Erythroblast (primary cell): ENCODE data around the gene SWT1.
"Not testable (repeated sequence)": the region's sequence is repeated elsewhere in the genome, so short reads cannot be mapped to it uniquely, and the experiment has no call there.

ENCODE experiments used
- GATA1 ChIP-seq: IDR thresholded peaks from 2 replicates; pipeline ENCODE4 v1.6.1; 2011; ENCODE audit warnings: low read depth, mild to moderate bottlenecking, control low read depth, low read length, moderate library complexity
- POLR2A ChIP-seq: IDR thresholded peaks from 2 replicates; pipeline ENCODE4 v1.6.1; 2011; ENCODE audit warnings: mild to moderate bottlenecking, low read length

DNA sequence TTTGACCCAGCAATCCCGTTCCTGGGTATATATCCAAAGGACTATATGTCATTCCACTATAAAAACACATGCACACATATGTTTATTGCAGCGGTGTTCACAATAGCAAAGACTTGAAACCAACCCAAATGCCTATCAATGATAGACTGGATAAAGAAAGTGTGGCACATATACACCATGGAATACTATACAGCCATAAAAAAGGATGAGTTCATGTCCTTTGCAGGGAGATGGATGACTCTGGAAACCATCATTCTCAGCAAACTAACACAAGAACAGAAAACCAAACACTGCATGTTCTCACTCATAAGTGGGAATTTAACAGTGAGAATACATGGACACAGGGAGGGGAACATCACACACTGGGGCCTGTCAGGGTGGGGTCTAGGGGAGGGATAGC, 80.2 kb downstream of the SWT1 start:
- TF ChIP-seq POLR2A, GATA1: not testable (repeated sequence)
